ENCODE data around the gene CGB7.

CGB7 gene

DNA sequence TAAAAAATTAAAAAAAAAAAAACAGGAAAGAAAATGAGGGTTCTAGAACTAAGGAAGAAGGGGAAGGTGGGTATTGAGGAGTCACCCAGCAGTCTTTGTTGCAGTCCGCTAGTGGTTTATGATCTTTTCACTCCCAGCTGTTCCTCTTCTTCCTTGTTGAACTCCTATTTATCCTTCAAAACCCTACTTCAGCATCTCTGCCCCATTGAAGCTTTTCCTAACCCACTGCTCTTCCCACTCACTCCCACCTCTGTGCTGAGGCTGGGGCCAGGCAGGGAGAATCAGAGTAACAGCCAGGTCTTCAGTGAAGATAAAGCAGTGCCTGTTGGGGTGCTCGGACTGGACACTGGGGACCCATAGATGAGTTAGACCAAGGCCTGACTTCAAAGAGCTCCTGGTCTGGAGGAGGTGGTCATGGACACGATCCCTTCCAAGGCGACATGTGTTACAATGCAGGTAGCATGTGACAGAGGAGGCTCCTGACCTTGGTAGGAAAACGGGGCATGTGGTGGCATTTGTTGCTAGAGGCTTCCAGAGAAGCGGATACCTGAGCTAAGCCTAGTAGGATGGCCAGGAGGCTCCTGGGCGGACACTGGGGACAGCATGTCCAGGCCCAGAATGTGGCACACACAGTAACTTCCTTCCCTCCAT lies 52.5 kb downstream of the CGB7 start:
- Histone ChIP-seq H3K36me3 (ENCODE audit: insufficient read depth, low read length) (peaks cover 30% of the 10 kb centered on the region), H3K9ac (ENCODE audit: low read length) (no peak overlapping the region), H3K4me1 (ENCODE audit: insufficient read depth, low read length) (no peaks in the 10 kb centered on the region), H3K27me3 (ENCODE audit: control insufficient read depth in 1 of 2, insufficient read depth in 2 of 2, low read length in 2 of 2) (no peaks in the 10 kb centered on the region), H3K4me3 (ENCODE audit: low read depth in 1 of 2, low read length in 2 of 2) (no peak overlapping the region), H3K9me3 (ENCODE audit: low read length) (no peaks in the 10 kb centered on the region), H3K27ac (ENCODE audit: low read depth, low read length) (no peak overlapping the region)

Data from muscle layer of colon (tissue), 2 donors.